HG03354 (cell line): ENCODE measurements around the gene TSPAN11.

Source experiments
- ATAC-seq: cut with Tn5 transposase; IDR thresholded peaks from one replicate; pipeline ENCODE4 v1.9.1; 2021; ENCODE audit warnings: mild to moderate bottlenecking; ENCODE audit not compliant: unreplicated experiment, poor library complexity, severe bottlenecking

Gene TSPAN11

GRCh38 chr12:30996752-30997151, 70.2 kb downstream of the TSPAN11 start:
- no peak for ATAC-seq

- no peak for ATAC-seq
Observed at GRCh38 chr12:30997685-30998440, 71.3 kb downstream of the TSPAN11 start.

- no peak for ATAC-seq
Observed at GRCh38 chr12:30999011-30999410, 72.5 kb downstream of the TSPAN11 start.

GRCh38 chr12:30999723-31000122, 73.2 kb downstream of the TSPAN11 start:
- no peak for ATAC-seq

GRCh38 chr12:31000751-31001150, 74.2 kb downstream of the TSPAN11 start:
- no peak for ATAC-seq

GRCh38 chr12:31001581-31002360, 75.2 kb downstream of the TSPAN11 start:
- no peak for ATAC-seq

GRCh38 chr12:31002361-31002725, 75.8 kb downstream of the TSPAN11 start:
- no peak for ATAC-seq

- ATAC-seq = no peak
Observed at GRCh38 chr12:31002999-31003398, 76.5 kb downstream of the TSPAN11 start.

GRCh38 chr12:31003861-31004640, 77.5 kb downstream of the TSPAN11 start:
- no peak for ATAC-seq

GRCh38 chr12:31004666-31005065, 78.1 kb downstream of the TSPAN11 start:
- ATAC-seq = no peak

GRCh38 chr12:31005256-31005943, 78.9 kb downstream of the TSPAN11 start:
- ATAC-seq = no peak

GRCh38 chr12:31005944-31006361, 79.4 kb downstream of the TSPAN11 start:
- no peak for ATAC-seq

GRCh38 chr12:31006416-31007152, 80.0 kb downstream of the TSPAN11 start:
- no peak for ATAC-seq

- ATAC-seq = no peak
Observed at GRCh38 chr12:31007153-31007495, 80.6 kb downstream of the TSPAN11 start.

GRCh38 chr12:31007636-31008175, 81.2 kb downstream of the TSPAN11 start:
- ATAC-seq = no peak

- ATAC-seq = no peak
Observed at GRCh38 chr12:31008241-31008761, 81.8 kb downstream of the TSPAN11 start.

- no peak for ATAC-seq
Observed at GRCh38 chr12:31008961-31009840, 82.7 kb downstream of the TSPAN11 start.

GRCh38 chr12:31009976-31010375, 83.4 kb downstream of the TSPAN11 start:
- no peak for ATAC-seq
